GM21528 (cell line): ENCODE data around the gene CRCP.
A peak's percentile ranks its signal among the peaks of the same experiment; 100 is the strongest.
"Not testable (repeated sequence)": the region's sequence is repeated elsewhere in the genome, so short reads cannot be mapped to it uniquely, and the experiment has no call there.

Experiments
- ATAC-seq: cut with Tn5 transposase; IDR thresholded peaks from one replicate; pipeline ENCODE4 v1.9.1; 2021; ENCODE audit warnings: mild to moderate bottlenecking, moderate library complexity; ENCODE audit not compliant: unreplicated experiment, low FRiP score

The CRCP gene

GRCh38 chr7:66114743-66115649 lies at the start of gene CRCP:
CRCP (plus strand) TSS chr7:66114847; CDS start chr7:66114963, 116 bp downstream.
- ATAC-seq, result peak; percentile 93

GRCh38 chr7:66069732-66070131 lies 44.9 kb upstream of the CRCP start:
- ATAC-seq, result no peak

- ATAC-seq, result no peak
Observed at GRCh38 chr7:66070222-66070621, 44.4 kb upstream of the CRCP start.

GRCh38 chr7:66072208-66072607 lies 42.4 kb upstream of the CRCP start:
- not testable (repeated sequence) for ATAC-seq

GRCh38 chr7:66075590-66076461 lies 38.8 kb upstream of the CRCP start, which contains the start of gene ASL:
ASL (plus strand) TSS chr7:66075819; CDS start chr7:66076082, 263 bp downstream.
- ATAC-seq, result peak; percentile 98

- no peak for ATAC-seq
Observed at GRCh38 chr7:66076462-66077329, 38.0 kb upstream of the CRCP start.

- ATAC-seq, result no peak
Observed at GRCh38 chr7:66078067-66078466, 36.6 kb upstream of the CRCP start.

- ATAC-seq, result no peak
Observed at GRCh38 chr7:66082083-66082482, 32.6 kb upstream of the CRCP start.

- no peak for ATAC-seq
Observed at GRCh38 chr7:66082886-66083415, 31.7 kb upstream of the CRCP start.

GRCh38 chr7:66083677-66084076 lies 31.0 kb upstream of the CRCP start:
- ATAC-seq, result no peak

GRCh38 chr7:66088861-66089838 lies 25.5 kb upstream of the CRCP start:
- no peak for ATAC-seq

- ATAC-seq, result no peak
Observed at GRCh38 chr7:66092654-66093053, 22.0 kb upstream of the CRCP start.

- ATAC-seq, result no peak
Observed at GRCh38 chr7:66095010-66095409, 19.6 kb upstream of the CRCP start.

GRCh38 chr7:66099232-66099550 lies 15.5 kb upstream of the CRCP start:
- no peak for ATAC-seq

- peak; percentile 62 for ATAC-seq
Observed at GRCh38 chr7:66099551-66100407, 14.9 kb upstream of the CRCP start.

- ATAC-seq, result no peak
Observed at GRCh38 chr7:66100408-66101050, 14.1 kb upstream of the CRCP start.

- ATAC-seq, result not testable (repeated sequence)
Observed at GRCh38 chr7:66102168-66102567, 12.5 kb upstream of the CRCP start.

GRCh38 chr7:66103994-66104393 lies 10.7 kb upstream of the CRCP start:
- not testable (repeated sequence) for ATAC-seq
